Measurements from ENCODE around the gene SLCO4C1. TPM values are rescaled to one million over a fixed set of nuclear protein-coding genes. Genes with fewer than 3 reads are reported as not detected.
"Not testable (repeated sequence)": the region's sequence is repeated elsewhere in the genome, so short reads cannot be mapped to it uniquely, and the experiment has no call there.

The SLCO4C1 gene, protein sequence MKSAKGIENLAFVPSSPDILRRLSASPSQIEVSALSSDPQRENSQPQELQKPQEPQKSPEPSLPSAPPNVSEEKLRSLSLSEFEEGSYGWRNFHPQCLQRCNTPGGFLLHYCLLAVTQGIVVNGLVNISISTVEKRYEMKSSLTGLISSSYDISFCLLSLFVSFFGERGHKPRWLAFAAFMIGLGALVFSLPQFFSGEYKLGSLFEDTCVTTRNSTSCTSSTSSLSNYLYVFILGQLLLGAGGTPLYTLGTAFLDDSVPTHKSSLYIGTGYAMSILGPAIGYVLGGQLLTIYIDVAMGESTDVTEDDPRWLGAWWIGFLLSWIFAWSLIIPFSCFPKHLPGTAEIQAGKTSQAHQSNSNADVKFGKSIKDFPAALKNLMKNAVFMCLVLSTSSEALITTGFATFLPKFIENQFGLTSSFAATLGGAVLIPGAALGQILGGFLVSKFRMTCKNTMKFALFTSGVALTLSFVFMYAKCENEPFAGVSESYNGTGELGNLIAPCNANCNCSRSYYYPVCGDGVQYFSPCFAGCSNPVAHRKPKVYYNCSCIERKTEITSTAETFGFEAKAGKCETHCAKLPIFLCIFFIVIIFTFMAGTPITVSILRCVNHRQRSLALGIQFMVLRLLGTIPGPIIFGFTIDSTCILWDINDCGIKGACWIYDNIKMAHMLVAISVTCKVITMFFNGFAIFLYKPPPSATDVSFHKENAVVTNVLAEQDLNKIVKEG
- 4.2 TPM for total RNA-seq

DNA sequence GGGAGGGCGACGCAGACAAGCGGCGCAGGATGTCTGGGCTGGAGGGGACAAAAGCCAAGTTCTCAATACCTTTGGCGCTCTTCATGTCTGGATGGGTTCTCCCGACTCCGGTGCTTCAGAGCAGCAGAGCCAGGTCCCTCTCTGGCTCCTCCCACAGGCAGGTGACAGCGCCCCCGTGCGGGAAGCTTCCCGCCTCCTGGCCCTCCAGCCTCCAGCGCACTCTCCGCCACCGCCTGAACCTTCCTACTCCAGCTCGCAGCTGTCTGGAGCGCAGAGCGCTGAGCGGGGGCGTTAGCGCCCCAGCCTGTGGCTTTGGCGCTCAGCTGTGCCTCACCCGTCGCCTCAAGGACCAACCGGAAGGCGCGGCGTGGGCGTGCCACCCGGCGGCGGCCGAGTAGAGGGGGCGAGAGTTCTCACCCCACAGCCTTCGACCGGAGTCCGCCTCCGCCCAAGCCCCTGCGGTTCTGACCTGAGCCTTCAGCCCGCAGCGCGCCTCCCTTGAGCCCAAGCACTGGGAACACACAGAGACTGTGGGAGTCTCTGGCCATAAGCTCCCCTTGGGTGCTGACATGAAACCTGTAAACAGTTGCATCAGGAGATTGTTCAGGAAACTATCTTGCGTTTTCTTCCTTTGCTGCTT is at the start of gene SLCO4C1:
TSS of gene SLCO4C1 (minus strand) at position 107 of the 640 bp plus-strand sequence. CDS start at position 85, 22 bp downstream.
- peak; percentile 9 for DNase-seq

DNA sequence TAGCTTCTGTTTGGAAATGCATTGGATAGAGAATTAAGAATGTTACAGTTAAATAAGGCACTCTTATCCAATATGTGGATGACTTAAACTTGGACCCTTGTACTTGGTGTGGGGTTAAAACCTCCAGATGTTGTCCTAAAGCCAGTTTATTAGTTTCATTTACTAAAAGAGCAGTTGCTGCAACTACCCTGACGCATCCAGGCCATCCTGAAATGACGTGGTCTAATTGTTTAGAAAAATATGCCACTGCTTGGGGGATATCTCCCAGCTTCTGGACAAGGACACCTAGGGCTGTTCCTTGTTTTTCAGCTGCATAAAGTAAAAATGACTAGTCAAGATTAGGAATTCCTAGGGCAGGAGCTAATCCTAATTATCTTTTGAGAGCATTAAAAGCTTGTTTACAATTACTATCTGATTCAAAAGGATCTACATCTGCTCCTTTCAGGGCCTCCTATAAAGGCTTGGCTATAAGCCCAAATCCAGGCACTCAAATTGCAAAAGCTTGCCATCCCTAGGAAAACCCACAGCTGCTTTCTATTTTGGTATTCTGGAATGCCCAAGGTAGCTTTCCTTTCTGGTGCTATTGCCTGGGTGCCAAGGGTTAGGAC is 45.7 kb upstream of the SLCO4C1 start:
- no peak for DNase-seq

DNA sequence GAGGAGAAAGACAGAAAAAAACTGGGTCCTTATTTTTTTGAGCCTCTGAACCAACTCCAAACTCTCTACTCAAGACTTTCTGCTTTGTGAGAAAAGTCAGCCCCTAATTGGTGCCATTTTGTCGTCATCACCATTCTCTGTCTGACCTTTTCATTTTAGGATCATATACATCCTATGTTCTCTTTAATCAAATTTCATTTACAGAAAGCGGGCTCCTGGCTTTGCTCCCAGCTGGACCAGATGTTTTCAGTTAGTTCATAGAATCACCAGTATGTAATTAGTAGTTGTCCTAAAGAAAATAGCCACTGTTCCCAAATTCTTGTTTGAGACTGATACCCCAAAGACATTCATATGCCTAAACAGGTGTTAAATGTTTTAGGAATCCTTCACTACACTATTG is 28.6 kb upstream of the SLCO4C1 start:
- no peak for DNase-seq

DNA sequence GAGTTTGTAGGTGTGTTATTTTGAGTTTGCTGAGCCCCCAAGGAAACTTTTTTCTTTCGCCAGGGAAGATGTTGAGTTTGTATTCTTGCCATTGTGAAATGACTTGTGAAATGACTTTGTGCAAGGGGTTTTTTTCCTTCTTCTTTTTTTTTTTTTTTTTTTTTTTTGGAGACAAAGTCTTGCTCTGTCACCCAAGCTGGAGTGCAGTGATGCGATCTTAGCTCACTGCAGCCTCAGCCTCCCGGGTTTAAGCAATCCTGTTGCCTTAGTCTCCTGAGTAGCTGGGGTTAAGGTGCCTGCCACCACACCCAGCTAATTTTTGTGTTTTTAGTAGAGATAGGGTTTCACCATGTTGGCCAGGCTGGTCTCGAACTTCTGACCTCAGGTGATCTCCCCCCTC is 22.7 kb upstream of the SLCO4C1 start:
- DNase-seq, result not testable (repeated sequence)

DNA sequence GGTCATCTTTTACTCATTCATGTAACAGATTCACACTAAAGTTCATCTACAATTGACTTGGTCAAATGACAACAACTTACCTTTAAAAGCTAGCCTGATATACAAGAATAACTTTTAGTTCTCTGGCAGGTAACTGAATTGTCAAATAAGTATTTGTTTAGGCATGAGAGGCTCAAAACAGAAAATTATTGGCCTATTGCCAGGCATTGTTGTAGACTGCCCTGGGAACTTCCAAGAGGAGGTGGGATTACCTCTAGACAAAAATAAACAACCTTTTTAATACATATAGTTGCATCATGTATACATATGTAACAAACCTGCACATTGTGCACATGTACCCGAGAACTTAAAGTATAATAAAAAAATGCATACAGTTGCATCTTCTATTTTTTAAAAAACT is 18.2 kb upstream of the SLCO4C1 start:
- no peak for DNase-seq

DNA sequence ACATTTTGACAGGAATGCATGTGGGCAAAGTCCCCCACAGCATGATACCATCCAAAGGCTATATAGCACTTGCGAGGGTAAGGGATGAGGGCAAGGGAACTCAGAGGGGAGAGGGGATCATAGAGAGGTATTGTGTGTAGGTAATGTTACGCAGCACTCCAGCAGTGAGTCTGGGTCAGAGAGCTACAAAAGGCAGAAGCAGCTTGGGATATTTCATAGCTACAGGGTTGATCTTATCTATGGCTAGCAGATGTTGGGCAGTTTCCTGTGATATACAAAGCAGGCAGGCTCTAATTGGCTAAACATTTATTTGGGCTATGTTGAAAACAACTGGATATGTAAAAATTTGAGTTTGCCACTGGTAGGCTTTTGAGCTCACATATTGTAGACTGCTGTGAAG is 17.8 kb upstream of the SLCO4C1 start:
- no peak for DNase-seq

DNA sequence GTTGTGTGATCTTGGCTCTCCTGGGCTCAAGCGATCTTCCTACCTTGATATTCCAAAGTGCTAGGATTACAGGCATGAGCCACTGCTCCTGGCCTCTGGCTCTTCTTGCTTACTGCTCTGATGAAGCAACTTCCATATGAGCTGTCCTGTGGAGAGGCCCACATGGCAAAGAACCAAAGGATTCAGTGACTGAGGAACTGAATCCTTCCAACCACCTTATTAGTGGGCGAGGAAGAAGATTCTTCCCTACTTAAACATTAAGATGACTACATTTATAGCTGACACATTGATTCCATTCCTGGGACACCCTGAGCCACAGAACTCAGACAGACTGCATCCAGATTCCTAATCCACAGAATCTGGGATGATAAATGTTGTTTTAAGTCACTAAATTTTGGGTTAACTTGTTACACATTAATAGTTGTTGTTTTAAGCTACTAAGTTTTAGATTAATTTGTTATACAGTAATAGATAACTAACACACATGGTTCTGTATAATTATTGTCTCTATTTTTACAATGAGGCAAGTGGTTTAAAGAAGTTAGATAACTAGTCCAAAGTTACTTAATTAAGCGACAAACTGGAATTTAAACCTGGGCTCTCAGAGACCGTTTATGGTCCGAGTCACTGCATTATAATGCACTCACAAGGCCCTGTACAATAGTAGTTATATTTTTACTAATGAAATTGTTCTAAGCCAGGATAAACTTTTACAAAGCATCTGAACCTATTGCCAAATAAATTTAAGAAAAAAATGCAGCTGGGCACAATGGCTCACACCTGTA is 16.7 kb upstream of the SLCO4C1 start:
- no peak for DNase-seq

DNA sequence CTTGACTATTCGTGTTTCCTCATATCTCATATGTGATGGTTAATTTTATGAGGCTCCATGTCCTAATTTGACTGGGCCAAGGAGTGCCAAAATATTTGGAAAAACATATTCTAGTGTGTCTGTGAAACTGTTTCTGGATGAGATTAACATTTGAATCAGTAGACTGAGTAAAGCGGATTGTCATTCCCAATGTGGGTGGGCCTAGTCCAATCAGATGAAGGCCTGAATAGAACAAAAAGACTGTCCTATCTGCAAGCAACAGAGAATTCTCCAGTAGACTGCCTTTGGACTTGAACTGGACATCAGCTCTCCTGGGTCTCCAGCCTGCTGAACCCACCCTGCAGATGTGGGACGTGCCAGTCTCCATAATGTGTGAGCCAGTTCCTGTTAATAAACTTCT is 13.5 kb upstream of the SLCO4C1 start:
- DNase-seq, result no peak

DNA sequence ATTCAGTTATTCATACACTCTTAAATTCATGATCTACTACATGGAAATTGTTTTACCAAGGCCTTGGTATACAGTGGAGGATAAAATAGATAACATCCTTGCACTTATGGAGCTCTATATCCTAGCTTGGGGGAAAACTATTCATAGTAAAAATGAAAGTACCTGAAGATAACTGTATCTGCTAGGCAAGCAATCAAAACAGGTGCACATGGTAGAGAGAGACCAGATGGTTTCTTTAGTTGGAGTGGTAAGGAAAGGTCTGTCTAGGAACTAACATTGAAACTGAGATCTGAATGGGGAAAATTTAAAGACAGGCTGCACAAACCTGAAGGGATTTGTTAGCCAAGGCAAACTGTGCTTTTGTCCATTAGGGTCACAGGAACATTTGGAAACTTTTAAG is 11.1 kb upstream of the SLCO4C1 start:
- DNase-seq, result no peak

DNA sequence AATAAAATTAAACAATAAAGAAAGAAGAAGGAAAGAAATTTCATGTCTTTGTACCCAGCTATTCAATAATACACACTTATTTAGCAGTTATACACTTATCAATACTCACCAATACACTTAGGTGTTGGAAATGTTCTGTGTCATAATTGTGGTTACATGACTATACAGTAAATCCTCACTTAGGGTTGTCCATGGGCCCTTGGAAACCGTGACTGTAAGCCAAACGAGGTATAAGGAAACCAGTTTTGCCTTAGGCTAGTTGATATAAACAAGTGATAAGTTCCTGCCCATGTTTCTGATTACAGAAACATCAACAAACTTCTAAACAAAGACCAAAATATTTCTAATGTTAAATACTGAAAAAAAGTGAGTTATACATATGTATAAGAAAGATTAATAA is 10.0 kb upstream of the SLCO4C1 start:
- no peak for DNase-seq

DNA sequence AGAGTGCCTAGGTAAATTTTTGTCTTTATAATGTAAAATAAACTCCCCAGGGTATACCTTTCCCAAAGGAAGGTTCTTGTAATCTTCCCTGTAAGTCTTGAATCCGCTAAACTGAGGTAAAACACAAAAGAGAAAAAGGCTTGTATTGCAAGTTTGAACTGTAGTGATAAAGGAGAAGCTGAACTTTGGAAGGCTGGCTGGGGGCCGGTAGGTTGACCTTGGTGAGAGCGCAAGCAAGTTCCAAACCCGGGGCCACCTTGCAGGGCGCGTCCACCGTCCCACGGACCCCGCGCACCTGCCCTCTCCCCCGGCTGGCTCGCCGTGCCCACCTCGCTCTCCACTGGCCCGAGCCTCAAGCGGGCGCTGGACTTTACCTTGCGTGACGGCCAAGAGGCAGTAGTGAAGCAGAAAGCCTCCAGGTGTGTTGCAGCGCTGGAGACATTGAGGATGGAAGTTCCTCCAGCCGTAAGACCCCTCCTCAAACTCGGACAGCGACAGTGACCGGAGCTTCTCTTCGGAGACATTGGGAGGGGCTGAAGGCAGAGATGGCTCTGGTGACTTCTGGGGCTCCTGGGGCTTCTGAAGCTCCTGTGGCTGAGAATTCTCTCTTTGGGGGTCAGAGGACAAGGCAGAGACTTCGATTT is 428 bp downstream of the SLCO4C1 start:
- no peak for DNase-seq

DNA sequence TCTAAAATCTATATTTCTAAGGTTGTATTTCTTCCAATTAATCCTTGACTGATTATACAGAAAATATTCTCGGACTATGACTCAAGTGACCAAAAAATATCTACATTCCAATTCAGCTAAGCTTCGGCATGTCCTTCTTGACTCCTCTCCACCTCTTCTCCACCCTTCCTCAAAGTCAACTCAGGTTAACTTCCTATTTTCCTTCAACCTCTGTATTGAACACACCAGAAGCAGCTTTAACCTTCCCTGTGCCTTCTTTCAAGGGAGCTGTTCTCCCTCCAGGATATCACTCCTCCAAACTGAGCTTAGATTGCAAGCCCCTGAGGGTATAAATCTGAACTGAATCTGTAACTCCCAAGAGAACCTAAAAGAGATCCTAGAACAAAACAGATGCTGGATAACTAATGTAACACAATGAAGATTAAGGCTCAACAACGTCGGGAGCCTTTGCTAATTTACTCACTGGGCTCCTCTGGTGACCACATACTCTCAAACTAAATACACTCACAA is 1.1 kb downstream of the SLCO4C1 start:
- DNase-seq, result no peak

DNA sequence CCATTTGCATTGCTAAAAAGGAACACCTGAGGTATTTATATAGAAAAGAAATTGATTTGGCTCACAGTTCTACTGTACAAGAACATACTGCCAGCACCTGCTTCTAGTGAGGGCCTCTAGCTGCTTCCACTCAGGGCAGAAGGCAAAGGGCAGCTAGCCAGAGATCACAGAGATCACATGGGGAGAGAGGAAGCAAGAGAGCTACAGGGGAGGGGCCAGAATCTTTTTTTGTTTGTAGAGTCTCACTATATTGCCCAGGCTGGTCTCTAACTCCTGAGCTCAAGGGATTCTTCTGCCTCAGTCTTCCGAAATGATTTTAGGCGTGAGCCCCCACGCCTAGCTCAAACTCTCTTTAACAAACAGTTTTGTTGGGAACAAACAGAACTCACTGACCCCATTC is 6.1 kb downstream of the SLCO4C1 start:
- DNase-seq, result no peak

DNA sequence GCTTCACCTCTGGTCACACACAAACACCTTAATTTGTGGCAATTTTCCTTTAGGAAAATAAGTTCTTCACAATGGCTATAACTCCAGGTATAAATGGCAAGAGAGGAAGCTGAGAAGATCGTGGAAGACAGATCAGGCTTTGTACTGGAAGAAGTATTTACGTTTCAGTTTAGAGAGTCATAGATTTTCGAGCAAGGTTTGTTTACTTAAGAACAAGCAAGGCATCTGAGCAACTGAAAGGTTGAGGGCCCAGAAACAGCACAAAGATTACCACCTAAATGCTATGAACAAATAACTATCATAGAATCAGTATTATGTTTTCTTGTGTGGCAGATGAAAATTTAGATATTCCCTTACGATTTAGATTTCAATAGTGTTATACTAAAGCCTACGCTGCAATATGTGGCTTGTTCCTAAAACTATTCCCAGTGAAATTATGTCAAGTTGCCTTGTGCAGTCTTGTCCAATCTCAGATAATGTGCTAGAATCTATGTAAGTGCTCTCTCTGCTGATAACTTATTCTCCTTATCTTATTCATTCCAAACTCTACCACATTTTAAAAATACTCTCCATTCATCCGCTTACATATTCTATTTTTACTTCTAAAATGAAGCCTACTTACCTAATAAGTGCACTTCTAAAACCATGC is 6.7 kb downstream of the SLCO4C1 start:
- no peak for DNase-seq

DNA sequence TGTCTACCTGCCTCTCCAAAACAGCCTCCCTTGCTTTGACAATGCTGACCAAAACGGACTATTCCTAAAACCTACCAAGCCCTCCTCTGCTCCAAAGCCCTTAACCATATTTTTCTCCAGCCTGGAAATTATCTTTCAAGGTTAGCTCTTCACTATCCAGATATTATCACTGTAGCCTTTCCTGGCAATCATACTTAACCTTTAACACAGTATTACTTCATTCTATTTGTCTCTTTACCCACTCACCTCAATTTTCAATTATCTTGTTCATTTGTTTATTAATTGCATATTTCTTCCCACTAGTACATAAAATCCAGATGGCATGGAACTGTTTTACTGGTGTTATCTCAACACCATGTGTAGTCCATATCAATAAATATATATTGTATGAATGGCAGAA is 7.5 kb downstream of the SLCO4C1 start:
- DNase-seq, result no peak

DNA sequence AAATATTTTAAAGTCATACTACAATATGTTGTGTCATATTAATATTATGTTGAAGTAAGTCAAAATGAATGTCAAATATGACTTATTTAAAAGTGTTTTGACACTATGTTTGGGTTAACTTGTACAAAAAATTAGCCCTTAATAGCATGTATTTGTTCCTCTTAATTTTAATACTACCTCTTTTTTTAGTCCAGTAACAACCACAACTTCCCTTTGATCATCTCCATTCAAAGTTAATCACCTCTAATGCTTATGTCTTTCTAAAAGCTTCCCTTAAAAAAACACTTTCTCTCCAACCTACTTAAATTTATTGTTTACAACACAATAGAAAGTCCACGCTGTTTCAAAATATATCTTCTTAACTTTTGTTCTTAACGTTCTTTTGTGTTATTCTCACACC is 9.6 kb downstream of the SLCO4C1 start:
- DNase-seq, result no peak

DNA sequence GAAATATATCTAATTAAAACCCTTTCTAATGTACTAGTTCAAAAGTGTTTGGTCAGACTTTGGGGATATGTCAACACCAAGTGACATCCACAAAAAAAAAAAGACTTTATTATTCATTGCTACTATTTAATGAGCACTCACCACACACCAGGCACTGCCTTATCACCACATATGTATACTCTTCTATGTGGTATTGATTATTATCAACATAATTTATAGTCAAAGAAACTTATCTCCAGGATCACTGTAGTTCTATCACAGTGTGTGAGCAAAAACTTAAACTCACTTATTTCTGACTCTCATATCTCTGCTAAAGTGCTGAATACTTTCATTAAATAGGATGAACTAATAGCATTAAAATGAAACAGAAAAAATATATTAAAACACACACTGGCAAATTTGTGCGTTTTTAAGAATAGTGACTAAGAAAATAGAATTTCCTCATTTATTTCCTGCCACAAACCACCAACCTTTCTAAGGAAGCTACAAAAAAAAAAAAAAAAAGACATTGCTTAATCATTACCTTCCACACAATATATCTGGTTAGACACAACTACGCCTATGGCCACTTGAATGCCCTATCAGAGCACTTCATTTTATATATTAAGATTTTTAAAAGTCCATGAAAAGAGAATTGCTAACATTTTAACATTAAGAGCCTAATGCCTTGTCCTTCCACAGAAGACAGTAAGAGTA is 12.8 kb downstream of the SLCO4C1 start:
- no peak for DNase-seq

DNA sequence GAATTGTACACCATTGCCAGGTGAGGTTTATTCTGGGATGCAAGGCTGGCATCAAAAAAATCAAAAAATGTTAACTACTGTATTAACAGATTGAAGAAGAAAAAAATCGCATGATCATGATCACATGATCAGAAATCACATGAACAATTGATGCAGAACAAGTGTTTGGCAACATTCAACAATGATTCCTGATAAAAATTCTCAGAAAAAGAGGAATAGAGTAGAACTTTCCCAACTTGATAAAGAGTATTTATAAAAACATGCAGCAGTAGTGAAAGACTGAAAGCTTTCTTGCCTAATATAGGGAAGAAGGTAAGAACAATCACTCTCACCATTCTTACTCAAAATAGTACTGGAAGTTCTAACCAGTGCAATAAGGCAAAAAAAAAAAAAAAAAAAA is 16.4 kb downstream of the SLCO4C1 start:
- no peak for DNase-seq

DNA sequence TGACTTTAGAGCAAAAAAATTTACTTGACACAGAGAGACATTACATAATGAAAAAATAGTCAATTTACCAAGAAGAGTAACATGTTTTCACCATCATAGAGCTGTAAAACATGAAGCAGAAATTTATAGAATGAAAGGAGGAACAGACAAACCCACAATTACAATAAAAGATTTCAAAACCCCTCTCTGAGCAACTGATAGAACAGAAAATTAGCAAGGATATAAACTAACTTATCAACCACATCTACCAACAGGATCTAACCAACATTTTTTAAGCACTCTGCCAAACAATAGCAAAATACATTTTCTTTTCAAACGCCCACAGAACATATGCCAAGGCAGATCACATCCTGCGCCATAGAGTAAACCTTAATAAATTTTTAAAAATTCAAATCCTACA is 17.9 kb downstream of the SLCO4C1 start:
- no peak for DNase-seq

DNA sequence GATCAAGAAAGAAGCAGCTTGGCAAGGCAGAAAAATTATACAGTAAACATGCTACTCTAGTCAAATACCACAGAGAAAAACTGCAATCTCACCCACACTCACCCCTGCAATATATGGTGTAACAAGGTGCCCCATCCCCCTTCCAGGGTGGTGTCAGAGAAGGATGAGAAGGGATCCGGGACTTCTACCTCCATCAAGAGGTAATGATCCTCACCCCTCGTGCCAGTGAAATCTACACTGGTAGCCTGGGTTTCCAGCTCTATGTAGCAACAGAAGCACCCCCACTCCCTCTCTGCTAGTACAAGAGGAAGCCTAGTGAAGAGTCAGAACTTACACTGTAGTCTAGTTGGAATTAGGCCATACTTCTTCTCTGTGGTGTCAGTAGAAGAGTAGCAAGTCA is 18.9 kb downstream of the SLCO4C1 start:
- no peak for DNase-seq

Measured in skin of body (tissue), 2 donors.